HG03064 (cell line): ENCODE data around the gene GPAT3.
"Not testable (repeated sequence)": the region's sequence is repeated elsewhere in the genome, so short reads cannot be mapped to it uniquely, and the experiment has no call there.

Source experiments
- ATAC-seq: cut with Tn5 transposase; IDR thresholded peaks from one replicate; pipeline ENCODE4 v1.9.1; 2021; ENCODE audit warnings: low read depth; ENCODE audit not compliant: unreplicated experiment

Gene GPAT3

GRCh38 chr4:83548151-83548905 lies 12.4 kb downstream of the GPAT3 start:
- ATAC-seq: peak; percentile 81

GRCh38 chr4:83552083-83552482 lies 16.2 kb downstream of the GPAT3 start:
- no peak for ATAC-seq

DNA sequence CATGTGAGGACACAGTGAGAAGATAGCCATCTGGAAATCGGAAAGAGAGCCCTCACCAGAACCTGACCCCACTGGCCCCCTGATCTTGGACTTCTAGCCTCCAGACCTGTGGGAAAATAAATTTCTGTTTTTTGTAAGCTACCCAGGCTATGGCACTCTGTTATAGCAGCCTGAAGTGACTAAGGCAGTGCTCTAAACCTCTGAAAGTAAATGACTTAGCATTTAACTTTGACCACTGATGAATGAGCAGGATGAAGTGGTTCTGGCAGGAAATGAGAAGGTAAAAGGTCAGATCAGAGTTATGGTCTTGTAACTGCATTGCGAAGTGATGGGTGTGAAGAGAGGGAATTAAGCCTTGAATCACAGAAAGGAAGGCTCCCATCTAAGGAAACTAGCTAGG lies 17.0 kb downstream of the GPAT3 start:
- ATAC-seq: peak; percentile 81

DNA sequence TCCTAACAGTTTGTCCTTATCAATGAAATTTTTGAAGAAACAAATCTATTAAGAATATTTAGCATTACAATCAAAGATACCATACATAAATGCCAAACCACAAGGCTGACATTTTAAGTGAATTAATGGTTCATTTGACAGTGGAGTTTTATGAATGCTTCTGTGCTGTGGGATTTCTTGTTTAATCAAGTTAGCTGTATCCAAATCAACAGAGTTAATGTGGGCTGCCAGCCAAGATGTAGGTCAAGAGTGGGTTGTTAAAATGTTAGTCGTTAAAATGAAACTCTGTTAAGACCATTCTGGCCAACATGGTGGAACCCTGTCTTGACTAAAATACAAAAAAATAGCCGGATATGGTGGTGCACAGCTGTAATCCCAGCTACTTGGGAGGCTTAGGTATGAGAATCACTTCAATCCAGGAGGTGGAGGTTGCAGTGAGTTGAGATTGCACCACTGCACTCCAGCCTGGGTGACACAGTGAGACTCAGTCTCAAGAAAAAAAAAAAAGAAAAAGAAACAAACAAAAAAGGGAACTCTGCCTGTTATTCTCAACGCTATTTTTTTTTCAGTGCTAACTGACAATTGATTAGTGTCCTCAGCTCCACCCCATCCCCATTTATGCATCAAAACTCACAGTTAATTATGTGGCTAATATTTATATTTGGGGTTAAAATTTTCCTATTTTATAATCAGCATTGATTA lies 20.2 kb downstream of the GPAT3 start:
- no peak for ATAC-seq

DNA sequence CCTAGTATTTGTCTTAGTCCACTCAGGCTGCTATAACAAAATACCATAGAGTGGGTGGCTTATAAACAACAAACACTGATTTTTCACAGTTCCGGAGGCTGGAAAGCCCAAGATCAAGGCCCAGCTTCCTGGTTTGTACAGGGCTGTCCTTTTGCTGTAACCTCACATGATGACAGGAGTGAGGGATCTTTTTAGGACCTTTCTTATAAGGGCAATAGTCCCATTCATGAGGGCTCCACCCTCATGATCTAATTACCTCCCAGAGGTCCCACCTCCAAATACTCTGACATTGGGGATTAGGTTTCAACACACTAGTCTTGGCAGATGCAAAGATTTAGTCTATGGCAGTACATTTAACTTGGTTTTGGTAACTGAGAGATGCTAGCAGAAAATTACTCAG lies 20.9 kb downstream of the GPAT3 start:
- ATAC-seq: no peak

GRCh38 chr4:83558059-83558653 lies 22.2 kb downstream of the GPAT3 start:
- no peak for ATAC-seq

GRCh38 chr4:83558680-83559079 lies 22.8 kb downstream of the GPAT3 start:
- ATAC-seq: no peak

DNA sequence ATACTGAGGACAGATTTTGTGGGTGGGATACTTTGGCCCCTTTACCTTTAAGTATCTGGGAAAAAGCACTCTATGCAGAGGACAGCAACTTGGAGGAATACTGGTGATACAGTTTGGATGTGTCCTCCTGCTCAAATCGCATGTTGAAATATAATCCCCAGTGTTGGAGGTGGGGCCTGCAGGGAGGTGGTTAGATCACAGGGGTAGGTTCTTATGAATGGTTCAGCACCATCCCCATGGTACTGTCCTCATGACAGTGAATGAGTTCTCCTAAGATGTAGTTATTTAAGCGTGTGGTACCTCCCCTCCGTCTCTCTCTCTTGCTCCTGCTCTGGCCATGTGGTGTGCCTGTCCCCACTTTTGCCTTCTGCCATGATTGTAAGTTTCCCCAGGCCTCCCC lies 24.6 kb downstream of the GPAT3 start:
- no peak for ATAC-seq

DNA sequence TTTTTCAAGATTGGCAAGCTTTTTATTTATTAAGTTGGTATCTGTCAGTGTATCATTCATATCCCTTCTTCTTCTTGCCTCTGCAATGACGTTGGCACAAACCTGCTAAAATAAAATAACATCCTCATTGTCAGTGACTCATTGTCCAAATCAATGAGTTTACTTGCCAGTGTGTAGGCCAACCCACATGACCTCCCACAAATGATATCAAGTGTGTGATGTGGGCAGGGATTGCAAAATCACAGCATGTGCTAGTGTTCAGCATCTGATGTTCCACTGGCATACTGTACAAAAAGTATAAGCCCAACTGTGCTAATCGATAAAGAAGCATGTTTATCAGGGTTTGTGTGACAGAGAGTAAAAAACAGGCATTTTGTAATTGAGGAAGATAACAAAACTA lies 25.5 kb downstream of the GPAT3 start:
- no peak for ATAC-seq

DNA sequence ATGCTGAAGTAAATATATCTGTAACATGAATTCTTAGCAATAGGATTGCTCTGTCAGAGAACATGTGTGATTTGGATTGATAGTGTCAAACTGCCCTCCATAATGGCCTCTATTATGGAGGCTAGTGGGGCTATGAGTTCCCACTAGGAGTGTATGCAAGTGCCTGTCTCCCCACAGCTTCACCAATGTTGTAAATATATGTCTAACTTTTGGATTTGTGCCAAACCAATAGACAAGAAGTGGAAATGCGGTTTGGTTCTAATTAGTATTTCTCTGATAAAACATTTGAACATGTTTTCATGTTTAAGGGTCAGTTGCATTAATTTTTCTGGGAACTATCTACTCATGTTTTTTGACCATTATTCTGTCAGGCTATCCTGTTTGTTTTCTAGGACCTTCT lies 28.1 kb downstream of the GPAT3 start:
- no peak for ATAC-seq

- no peak for ATAC-seq
Measured at GRCh38 chr4:83568062-83568461, 32.2 kb downstream of the GPAT3 start.

DNA sequence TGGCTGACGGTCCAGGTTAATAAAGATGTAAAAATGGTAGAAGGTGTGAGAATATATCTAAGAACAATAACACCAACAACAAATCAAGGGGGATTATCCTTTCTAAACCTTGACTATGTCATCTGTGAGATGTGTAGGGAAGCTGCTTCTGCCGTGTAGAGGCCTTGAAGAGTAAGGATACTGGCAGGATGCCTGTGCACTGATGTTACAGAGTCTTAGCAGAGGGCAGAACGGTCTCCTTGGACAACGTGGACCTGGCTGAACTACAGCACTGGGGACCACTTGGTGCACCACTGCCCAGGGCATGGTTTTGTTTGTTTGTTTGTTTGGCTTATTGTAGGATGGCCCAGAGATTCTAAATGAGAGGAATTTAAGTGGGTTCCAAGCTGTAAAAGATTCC lies 33.5 kb downstream of the GPAT3 start:
- ATAC-seq: no peak

- no peak for ATAC-seq
Measured at GRCh38 chr4:83569987-83570386, 34.1 kb downstream of the GPAT3 start.

DNA sequence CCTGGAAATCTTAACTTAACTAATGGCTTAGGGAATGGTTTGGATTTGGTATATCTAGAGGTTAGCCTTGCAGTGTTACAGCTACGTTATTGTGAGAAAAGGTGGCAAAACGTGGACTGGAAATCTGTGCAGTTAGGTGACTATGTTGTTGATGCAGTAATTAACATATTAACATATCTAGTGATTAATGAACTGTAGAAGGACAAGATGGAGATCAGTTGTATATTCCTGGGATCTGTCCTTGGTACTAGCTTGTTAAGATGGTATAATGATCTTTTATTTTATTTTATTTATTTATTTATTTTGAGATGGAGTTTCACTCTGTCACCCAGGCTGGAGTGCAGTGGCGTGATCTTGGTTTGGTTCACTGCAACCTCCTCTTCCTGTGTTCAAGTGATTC lies 36.9 kb downstream of the GPAT3 start:
- no peak for ATAC-seq

DNA sequence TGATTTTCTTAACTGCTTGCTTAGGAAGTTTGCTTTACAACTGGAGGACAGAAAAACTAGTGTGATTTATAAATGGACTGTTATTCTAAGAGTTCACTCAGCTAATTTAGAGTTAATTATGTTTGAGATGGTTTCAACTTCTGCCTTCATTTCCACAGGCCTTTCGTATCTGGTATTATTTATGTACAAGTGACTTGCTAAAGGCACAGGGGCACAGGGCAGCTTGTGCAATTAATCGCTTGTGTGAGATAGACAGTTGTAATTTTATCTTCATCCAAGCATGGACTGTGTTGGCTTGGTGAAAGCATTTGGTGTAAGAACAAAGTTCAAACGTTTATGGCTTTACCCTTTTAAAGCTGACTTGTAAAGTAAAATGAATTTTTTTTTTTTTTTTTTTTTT lies 38.3 kb downstream of the GPAT3 start:
- no peak for ATAC-seq

- not testable (repeated sequence) for ATAC-seq
Measured at GRCh38 chr4:83576237-83576636, 40.3 kb downstream of the GPAT3 start.

- peak; percentile 83 for ATAC-seq
Measured at GRCh38 chr4:83581411-83582288, 45.7 kb downstream of the GPAT3 start.

DNA sequence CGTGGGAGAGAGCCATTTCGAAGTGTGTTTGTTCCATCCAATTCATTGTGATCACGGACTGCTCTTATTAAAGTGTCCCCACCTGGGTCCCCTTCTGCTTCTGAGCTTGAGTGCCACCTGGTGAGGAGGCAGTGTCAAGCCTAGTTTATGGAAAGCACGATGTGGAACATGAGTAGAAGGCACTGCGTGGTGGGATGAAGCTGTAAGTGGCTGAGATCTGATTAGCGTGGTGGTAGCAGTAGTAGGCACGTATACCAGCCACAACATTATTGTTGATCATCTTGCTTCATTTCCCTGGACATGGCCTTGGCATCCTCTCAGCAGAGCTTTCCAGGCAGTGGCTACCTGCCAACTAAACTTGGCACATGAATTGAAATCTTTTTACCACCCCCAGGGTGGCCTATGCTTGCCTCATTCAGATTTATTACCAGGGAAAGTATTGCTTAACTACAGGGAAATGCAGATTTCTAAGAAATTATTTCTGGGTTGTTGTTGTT lies 46.4 kb downstream of the GPAT3 start:
- peak; percentile 57 for ATAC-seq

DNA sequence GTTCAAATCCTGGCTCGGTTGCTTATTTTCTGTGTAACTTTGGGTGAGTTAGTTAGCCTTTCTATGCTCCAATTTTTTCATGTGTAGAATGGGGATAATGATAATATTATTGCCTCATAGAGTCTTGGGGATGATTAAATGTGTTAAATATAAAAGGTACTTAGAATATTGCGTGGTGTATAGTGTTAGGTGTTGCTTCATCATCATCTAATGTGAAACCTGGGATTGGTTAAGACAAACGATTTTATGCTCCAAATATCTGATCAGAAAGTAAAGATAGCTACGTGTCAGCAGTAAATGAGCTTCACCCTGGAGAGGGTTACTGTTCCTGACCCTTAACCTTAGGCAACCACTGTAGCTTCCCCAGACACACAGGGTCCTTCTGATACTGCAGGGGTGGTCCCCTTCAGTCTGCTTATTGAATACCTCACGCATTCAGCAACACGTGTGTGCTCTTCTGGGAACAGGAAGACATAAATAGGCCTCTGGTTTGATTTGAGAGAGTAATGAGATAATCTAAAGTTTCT lies 50.1 kb downstream of the GPAT3 start:
- ATAC-seq: no peak

- no peak for ATAC-seq
Measured at GRCh38 chr4:83589279-83589678, 53.4 kb downstream of the GPAT3 start.
